ENCODE data around the gene GUCY2F.

The GUCY2F gene

DNA sequence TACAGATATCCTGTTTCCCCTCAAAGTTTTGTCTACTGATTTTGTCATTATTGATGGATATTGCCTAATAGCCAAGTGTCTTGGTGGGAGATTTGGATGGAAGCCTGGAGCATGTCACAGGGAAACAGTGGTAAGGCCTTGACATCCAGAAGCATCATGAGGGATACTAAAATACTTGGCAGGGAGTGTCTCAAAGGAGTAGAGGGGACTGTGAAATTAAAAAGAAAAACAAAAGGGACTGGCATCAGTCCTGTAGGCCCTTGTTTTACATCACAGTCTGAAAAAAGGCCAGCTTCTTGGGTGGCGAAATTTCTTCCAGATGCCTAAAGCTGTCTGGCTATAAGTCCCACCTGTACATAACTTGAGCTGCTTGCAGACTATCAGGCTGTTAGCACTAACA lies 83.8 kb downstream of the GUCY2F start:
- no peaks in the 10 kb centered on the region for H4K20me1 ChIP-seq (ENCODE audit: control insufficient read depth, insufficient read depth, low read depth, low read length)
- no peaks in the 10 kb centered on the region for H3K79me2 ChIP-seq (ENCODE audit: control insufficient read depth, low read length)
- H3K9me3 ChIP-seq (ENCODE audit: control insufficient read depth, insufficient read depth, low read length), result no peaks in the 10 kb centered on the region
- H3K4me1 ChIP-seq (ENCODE audit: control insufficient read depth, low read length), result no peaks in the 10 kb centered on the region
- no peaks in the 10 kb centered on the region for H3K36me3 ChIP-seq (ENCODE audit: control insufficient read depth, low read length)
- no peaks in the 10 kb centered on the region for H3F3A ChIP-seq (ENCODE audit: control insufficient read depth, insufficient read depth)
- no peaks in the 10 kb centered on the region for H3K27me3 ChIP-seq (ENCODE audit: control insufficient read depth, low read length)
- TF ChIP-seq, protein P1, sequence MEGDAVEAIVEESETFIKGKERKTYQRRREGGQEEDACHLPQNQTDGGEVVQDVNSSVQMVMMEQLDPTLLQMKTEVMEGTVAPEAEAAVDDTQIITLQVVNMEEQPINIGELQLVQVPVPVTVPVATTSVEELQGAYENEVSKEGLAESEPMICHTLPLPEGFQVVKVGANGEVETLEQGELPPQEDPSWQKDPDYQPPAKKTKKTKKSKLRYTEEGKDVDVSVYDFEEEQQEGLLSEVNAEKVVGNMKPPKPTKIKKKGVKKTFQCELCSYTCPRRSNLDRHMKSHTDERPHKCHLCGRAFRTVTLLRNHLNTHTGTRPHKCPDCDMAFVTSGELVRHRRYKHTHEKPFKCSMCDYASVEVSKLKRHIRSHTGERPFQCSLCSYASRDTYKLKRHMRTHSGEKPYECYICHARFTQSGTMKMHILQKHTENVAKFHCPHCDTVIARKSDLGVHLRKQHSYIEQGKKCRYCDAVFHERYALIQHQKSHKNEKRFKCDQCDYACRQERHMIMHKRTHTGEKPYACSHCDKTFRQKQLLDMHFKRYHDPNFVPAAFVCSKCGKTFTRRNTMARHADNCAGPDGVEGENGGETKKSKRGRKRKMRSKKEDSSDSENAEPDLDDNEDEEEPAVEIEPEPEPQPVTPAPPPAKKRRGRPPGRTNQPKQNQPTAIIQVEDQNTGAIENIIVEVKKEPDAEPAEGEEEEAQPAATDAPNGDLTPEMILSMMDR (IDR thresholded peaks at IDR 0.05; ENCODE audit: low read depth, low read length, poor library complexity, severe bottlenecking), result no peak
- no peak for TF ChIP-seq EZH2phosphoT487 (IDR thresholded peaks at IDR 0.05; ENCODE audit: borderline replicate concordance, low read length)
- H3K4me3 ChIP-seq (ENCODE audit: low read length), result no peak overlapping the region
- H3K4me2 ChIP-seq (ENCODE audit: low read length), result no peak overlapping the region
- no peaks in the 10 kb centered on the region for H3K9me2 ChIP-seq (replicated peaks; ENCODE audit: control insufficient read depth, low read length)
- no peak overlapping the region for H3K27ac ChIP-seq (ENCODE audit: low read depth, low read length)

- Histone ChIP-seq H3K79me2 (ENCODE audit: control insufficient read depth, low read length) (no peaks in the 10 kb centered on the region), H3K27me3 (ENCODE audit: control insufficient read depth, low read length) (no peaks in the 10 kb centered on the region), H3K9me2 (replicated peaks; ENCODE audit: control insufficient read depth, low read length) (no peaks in the 10 kb centered on the region), H3K27ac (ENCODE audit: low read depth, low read length) (no peak overlapping the region), H4K20me1 (ENCODE audit: control insufficient read depth, insufficient read depth, low read depth, low read length) (no peaks in the 10 kb centered on the region), H3F3A (ENCODE audit: control insufficient read depth, insufficient read depth) (no peaks in the 10 kb centered on the region), H3K36me3 (ENCODE audit: control insufficient read depth, low read length) (no peaks in the 10 kb centered on the region), H3K4me2 (ENCODE audit: low read length) (no peak overlapping the region), H3K4me1 (ENCODE audit: control insufficient read depth, low read length) (no peaks in the 10 kb centered on the region), H3K4me3 (ENCODE audit: low read length) (no peak overlapping the region), H3K9me3 (ENCODE audit: control insufficient read depth, insufficient read depth, low read length) (no peaks in the 10 kb centered on the region)
- no peak for TF ChIP-seq EZH2phosphoT487 (IDR thresholded peaks at IDR 0.05; ENCODE audit: borderline replicate concordance, low read length)
- TF ChIP-seq, protein P1 (IDR thresholded peaks at IDR 0.05; ENCODE audit: low read depth, low read length, poor library complexity, severe bottlenecking), result no peak
These were observed 88.0 kb downstream of the GUCY2F start for GRCh38 chrX:109393859-109394258.

- Histone ChIP-seq H3K4me3 (ENCODE audit: low read length) (no peak overlapping the region), H3K9me2 (replicated peaks; ENCODE audit: control insufficient read depth, low read length) (no peaks in the 10 kb centered on the region), H3K27me3 (ENCODE audit: control insufficient read depth, low read length) (no peaks in the 10 kb centered on the region), H3F3A (ENCODE audit: control insufficient read depth, insufficient read depth) (no peaks in the 10 kb centered on the region), H4K20me1 (ENCODE audit: control insufficient read depth, insufficient read depth, low read depth, low read length) (no peaks in the 10 kb centered on the region), H3K27ac (ENCODE audit: low read depth, low read length) (no peak overlapping the region), H3K4me1 (ENCODE audit: control insufficient read depth, low read length) (no peaks in the 10 kb centered on the region), H3K9me3 (ENCODE audit: control insufficient read depth, insufficient read depth, low read length) (no peaks in the 10 kb centered on the region), H3K79me2 (ENCODE audit: control insufficient read depth, low read length) (no peaks in the 10 kb centered on the region), H3K4me2 (ENCODE audit: low read length) (no peak overlapping the region), H3K36me3 (ENCODE audit: control insufficient read depth, low read length) (no peaks in the 10 kb centered on the region)
- TF ChIP-seq, protein P1 (IDR thresholded peaks at IDR 0.05; ENCODE audit: low read depth, low read length, poor library complexity, severe bottlenecking), result no peak
- TF ChIP-seq EZH2phosphoT487 (IDR thresholded peaks at IDR 0.05; ENCODE audit: borderline replicate concordance, low read length), result no peak
These were observed 89.0 kb downstream of the GUCY2F start for GRCh38 chrX:109392895-109393294.

GRCh38 chrX:109390556-109390955 lies 91.3 kb downstream of the GUCY2F start:
- H3K9me2 ChIP-seq (replicated peaks; ENCODE audit: control insufficient read depth, low read length), result no peaks in the 10 kb centered on the region
- no peaks in the 10 kb centered on the region for H4K20me1 ChIP-seq (ENCODE audit: control insufficient read depth, insufficient read depth, low read depth, low read length)
- H3K4me3 ChIP-seq (ENCODE audit: low read length), result no peak overlapping the region
- no peaks in the 10 kb centered on the region for H3K79me2 ChIP-seq (ENCODE audit: control insufficient read depth, low read length)
- H3K4me2 ChIP-seq (ENCODE audit: low read length), result no peak overlapping the region
- TF ChIP-seq EZH2phosphoT487 (IDR thresholded peaks at IDR 0.05; ENCODE audit: borderline replicate concordance, low read length), result no peak
- TF ChIP-seq, protein P1 (IDR thresholded peaks at IDR 0.05; ENCODE audit: low read depth, low read length, poor library complexity, severe bottlenecking), result no peak
- H3K36me3 ChIP-seq (ENCODE audit: control insufficient read depth, low read length), result no peaks in the 10 kb centered on the region
- H3K9me3 ChIP-seq (ENCODE audit: control insufficient read depth, insufficient read depth, low read length), result no peaks in the 10 kb centered on the region
- no peaks in the 10 kb centered on the region for H3K4me1 ChIP-seq (ENCODE audit: control insufficient read depth, low read length)
- no peaks in the 10 kb centered on the region for H3K27me3 ChIP-seq (ENCODE audit: control insufficient read depth, low read length)
- no peak overlapping the region for H3K27ac ChIP-seq (ENCODE audit: low read depth, low read length)
- H3F3A ChIP-seq (ENCODE audit: control insufficient read depth, insufficient read depth), result no peaks in the 10 kb centered on the region

Measured in DOHH2 (cell line).